HFFc6 (cell line): ENCODE measurements around the gene COA6. TPM values are rescaled to one million over a fixed set of nuclear protein-coding genes. Genes with fewer than 3 reads are reported as not detected.

Experiments used
- DNase-seq: peaks from one replicate; pipeline ENCODE4 v3.0.0-alpha.2; 2018
- H3K27ac Mint-ChIP-seq: 2 replicates; pipeline ENCODE4 v1.8.0; 2020; ENCODE audit warnings: mild to moderate bottlenecking, mixed read lengths
- H3K27me3 Mint-ChIP-seq: 2 replicates; pipeline ENCODE4 v1.8.0; 2021; ENCODE audit warnings: mild to moderate bottlenecking, moderate library complexity, mixed read lengths; ENCODE audit not compliant: insufficient read depth
- H3K36me3 Mint-ChIP-seq: 2 replicates; pipeline ENCODE4 v1.8.0; 2021; ENCODE audit warnings: low read depth, mixed read lengths
- H3K4me1 Mint-ChIP-seq: 2 replicates; pipeline ENCODE4 v1.8.0; 2020; ENCODE audit warnings: low read depth, mixed read lengths
- H3K4me3 Mint-ChIP-seq: 2 replicates; pipeline ENCODE4 v1.8.0; 2020; ENCODE audit warnings: mild to moderate bottlenecking, moderate library complexity, mixed read lengths
- H3K9me3 Mint-ChIP-seq: 2 replicates; pipeline ENCODE4 v1.8.0; 2020; ENCODE audit warnings: mild to moderate bottlenecking, mixed read lengths
- CTCF ChIP-seq: fragments of 200-600 bp; sonication (generic); IDR thresholded peaks from 2 replicates; pipeline ENCODE4 v1.5.0; 2021; ENCODE audit warnings: antibody characterized with exemption, mild to moderate bottlenecking
- total RNA-seq, 6 experiments: library from RNA; stranded (reverse); fragmentation: NEBNext Ultra II Directional; extraction: Animal tissue kit (Norgen Biotek cat#: 25700); gene quantifications; 2 replicates in 1 of 6; 3 replicates in 5 of 6; pipeline ENCODE4 v1.2.3, GENCODE V29; 2021

Gene COA6
- total RNA-seq, 6 experiments from 2014 or later, result 23.2 to 33.5 (median 29.0) TPM

DNA sequence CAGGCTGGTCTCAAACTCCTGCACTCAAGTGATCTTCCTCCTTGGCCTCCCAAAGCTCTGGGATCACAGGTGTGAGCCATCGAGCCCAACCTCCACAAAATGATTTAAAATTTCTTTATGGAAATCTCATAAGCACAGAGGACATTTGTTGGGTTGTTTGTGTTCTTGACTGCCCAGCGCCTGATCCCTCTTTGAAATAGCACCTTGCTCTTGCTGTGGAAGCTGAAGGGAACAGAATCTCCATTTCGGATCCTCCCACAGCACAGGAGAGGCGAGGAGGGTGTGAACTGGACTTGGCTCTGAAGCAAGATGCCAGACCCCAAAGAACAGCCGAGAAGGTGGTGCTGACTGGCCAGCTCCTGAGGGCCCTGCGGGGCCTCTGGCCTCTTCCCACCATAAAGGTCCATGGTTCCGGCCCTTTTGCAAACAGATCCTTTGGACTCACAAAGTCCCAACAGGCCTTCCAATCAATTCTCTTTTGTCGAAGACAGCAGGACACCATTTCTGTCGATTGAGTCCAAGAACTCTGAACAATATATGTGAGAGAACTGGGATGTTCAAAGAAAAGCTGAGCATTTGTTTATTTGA lies 45.6 kb upstream of the COA6 start:
- Mint-ChIP-seq H3K27ac (no peak overlapping the region), H3K4me1 (peaks cover 13% of the 10 kb centered on the region), H3K9me3 (no peaks in the 10 kb centered on the region), H3K36me3 (no peaks in the 10 kb centered on the region), H3K27me3 (peaks cover 13% of the 10 kb centered on the region), H3K4me3 (no peak overlapping the region)
- no peak for DNase-seq
- TF ChIP-seq CTCF, result no peak

DNA sequence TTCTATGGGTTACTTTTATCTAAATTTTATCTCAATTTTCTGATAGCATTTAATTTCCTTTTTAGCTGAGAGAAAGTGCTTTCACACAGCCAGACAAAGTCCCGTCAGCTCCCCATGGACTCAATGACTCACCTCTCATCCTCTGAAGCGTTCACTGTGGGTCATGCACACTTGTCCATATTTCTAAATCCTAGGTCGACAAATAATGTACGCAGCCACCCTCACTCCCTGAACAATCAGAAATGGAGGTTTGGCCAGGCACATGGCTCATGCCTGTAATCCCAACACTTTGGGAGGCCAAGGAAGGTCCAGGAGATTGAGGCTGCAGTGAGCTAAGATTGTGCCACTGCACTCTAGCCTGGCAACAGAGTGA lies 42.4 kb upstream of the COA6 start:
- no peak for DNase-seq

GRCh38 chr1:234331507-234331906 lies 41.7 kb upstream of the COA6 start:
- Mint-ChIP-seq H3K27ac (no peak overlapping the region), H3K36me3 (no peaks in the 10 kb centered on the region; the same call in 1 of the 2 replicates), H3K4me3 (no peak overlapping the region), H3K9me3 (peaks cover 7% of the 10 kb centered on the region), H3K27me3 (peaks cover 1% of the 10 kb centered on the region; the same call in 1 of the 2 replicates), H3K4me1 (peaks cover 5% of the 10 kb centered on the region)
- no peak for DNase-seq
- TF ChIP-seq CTCF, result no peak

More for the DNA sequence above, 42.4 kb upstream of the COA6 start:
- TF ChIP-seq CTCF, result no peak
- H3K4me1 Mint-ChIP-seq, result peaks cover 12% of the 10 kb centered on the region
- peaks cover 2% of the 10 kb centered on the region for H3K27me3 Mint-ChIP-seq
- no peaks in the 10 kb centered on the region for H3K36me3 Mint-ChIP-seq
- H3K4me3 Mint-ChIP-seq, result no peak overlapping the region
- no peak overlapping the region for H3K27ac Mint-ChIP-seq
- peaks cover 2% of the 10 kb centered on the region; the same call in 1 of the 2 replicates for H3K9me3 Mint-ChIP-seq

GRCh38 chr1:234336359-234336758 lies 36.9 kb upstream of the COA6 start:
- no peak for TF ChIP-seq CTCF
- no peak overlapping the region for H3K4me3 Mint-ChIP-seq
- H3K27me3 Mint-ChIP-seq, result peaks cover 1% of the 10 kb centered on the region; the same call in 1 of the 2 replicates
- no peaks in the 10 kb centered on the region for H3K4me1 Mint-ChIP-seq
- H3K36me3 Mint-ChIP-seq, result no peaks in the 10 kb centered on the region; the same call in 1 of the 2 replicates
- no peak for DNase-seq
- peaks cover 15% of the 10 kb centered on the region for H3K9me3 Mint-ChIP-seq
- H3K27ac Mint-ChIP-seq, result no peak overlapping the region

- Mint-ChIP-seq H3K27me3 (peaks cover 1% of the 10 kb centered on the region; the same call in 1 of the 2 replicates), H3K27ac (no peak overlapping the region), H3K4me3 (no peak overlapping the region), H3K9me3 (peaks cover 15% of the 10 kb centered on the region), H3K4me1 (no peaks in the 10 kb centered on the region), H3K36me3 (no peaks in the 10 kb centered on the region; the same call in 1 of the 2 replicates)
- no peak for TF ChIP-seq CTCF
- DNase-seq, result no peak
Measured at GRCh38 chr1:234337233-234337632, 36.0 kb upstream of the COA6 start.
